BE2C (cell line): Measurements from ENCODE around the gene ERVMER34-1.

Experiments
- DNase-seq: peaks from one replicate; pipeline ENCODE4 v3.0.0-alpha.2; 2020
- H3K27me3 ChIP-seq: fragments of 250-450 bp; sonication (Bioruptor Pico); 2 replicates; pipeline ENCODE4 v1.5.1; 2020; ENCODE audit warnings: mild to moderate bottlenecking
- H3K36me3 ChIP-seq: fragments of 250-450 bp; sonication (Bioruptor Pico); 2 replicates; pipeline ENCODE4 v1.5.1; 2020; ENCODE audit warnings: mild to moderate bottlenecking
- H3K4me1 ChIP-seq: fragments of 250-450 bp; sonication (Bioruptor Pico); 2 replicates; pipeline ENCODE4 v1.5.1; 2020
- H3K4me3 ChIP-seq: 2 replicates; pipeline ENCODE4 v1.5.1; 2011; ENCODE audit warnings: low read depth, low read length
- H3K9me3 ChIP-seq: fragments of 250-450 bp; sonication (Bioruptor Pico); 2 replicates; pipeline ENCODE4 v1.5.1; 2020
- CTCF ChIP-seq: IDR thresholded peaks from 2 replicates; pipeline ENCODE4 v1.5.1; 2012; ENCODE audit warnings: mild to moderate bottlenecking, low read depth, low read length

The ERVMER34-1 gene

GRCh38 chr4:52788806-52789205 is 37.6 kb upstream of the ERVMER34-1 start:
- Histone ChIP-seq H3K4me1 (no peaks in the 10 kb centered on the region), H3K4me3 (no peak overlapping the region), H3K27me3 (no peaks in the 10 kb centered on the region), H3K36me3 (no peaks in the 10 kb centered on the region), H3K9me3 (no peaks in the 10 kb centered on the region)
- no peak for DNase-seq
- no peak for TF ChIP-seq CTCF

GRCh38 chr4:52783069-52783468 is 31.8 kb upstream of the ERVMER34-1 start:
- no peaks in the 10 kb centered on the region for H3K4me1 ChIP-seq
- H3K27me3 ChIP-seq: no peaks in the 10 kb centered on the region
- no peak for TF ChIP-seq CTCF
- H3K4me3 ChIP-seq: no peak overlapping the region
- no peaks in the 10 kb centered on the region for H3K9me3 ChIP-seq
- no peaks in the 10 kb centered on the region for H3K36me3 ChIP-seq
- DNase-seq: no peak

GRCh38 chr4:52780617-52781354 is 29.6 kb upstream of the ERVMER34-1 start:
- H3K4me3 ChIP-seq: no peak overlapping the region
- H3K36me3 ChIP-seq: no peaks in the 10 kb centered on the region
- H3K27me3 ChIP-seq: no peaks in the 10 kb centered on the region
- TF ChIP-seq CTCF: no peak
- no peaks in the 10 kb centered on the region for H3K4me1 ChIP-seq
- no peaks in the 10 kb centered on the region for H3K9me3 ChIP-seq
- DNase-seq: peak; percentile 42

GRCh38 chr4:52780206-52780605 is 29.0 kb upstream of the ERVMER34-1 start:
- no peak overlapping the region for H3K4me3 ChIP-seq
- no peaks in the 10 kb centered on the region for H3K27me3 ChIP-seq
- H3K36me3 ChIP-seq: no peaks in the 10 kb centered on the region
- DNase-seq: no peak
- H3K4me1 ChIP-seq: no peaks in the 10 kb centered on the region
- TF ChIP-seq CTCF: no peak
- H3K9me3 ChIP-seq: no peaks in the 10 kb centered on the region

- TF ChIP-seq CTCF: no peak
- no peaks in the 10 kb centered on the region for H3K36me3 ChIP-seq
- H3K4me1 ChIP-seq: no peaks in the 10 kb centered on the region
- H3K4me3 ChIP-seq: no peak overlapping the region
- H3K9me3 ChIP-seq: no peaks in the 10 kb centered on the region
- DNase-seq: no peak
- H3K27me3 ChIP-seq: no peaks in the 10 kb centered on the region
Observed at GRCh38 chr4:52760256-52760655, 9.0 kb upstream of the ERVMER34-1 start.

- H3K27me3 ChIP-seq: peaks cover 4% of the 10 kb centered on the region; the same call in 1 of the 2 replicates
- H3K9me3 ChIP-seq: no peaks in the 10 kb centered on the region
- no peaks in the 10 kb centered on the region for H3K4me1 ChIP-seq
- TF ChIP-seq CTCF: no peak
- no peaks in the 10 kb centered on the region for H3K36me3 ChIP-seq
- H3K4me3 ChIP-seq: no peak overlapping the region
- no peak for DNase-seq
Observed at GRCh38 chr4:52755426-52755825, 4.2 kb upstream of the ERVMER34-1 start.
